DND-41 (cell line): ENCODE results near the gene POR.

Source experiments
- ATAC-seq: fragments of 200-7000 bp; cut with Tn5 transposase; 3 replicates; pipeline ENCODE4 v1.9.1; 2021; ENCODE audit warnings: low read depth; ENCODE audit not compliant: insufficient read depth
- DNase-seq: peaks from one replicate; pipeline ENCODE4 v3.0.0-alpha.2; 2020
- H2AFZ ChIP-seq: 2 replicates; pipeline ENCODE4 v1.6.0; 2012; ENCODE audit warnings: low read depth, low read length
- H3K27ac ChIP-seq: 2 replicates; pipeline ENCODE4 v1.5.1; 2012; ENCODE audit warnings: low read length, inconsistent platforms
- H3K27me3 ChIP-seq: fragments of 200-600 bp; sonication (generic); 2 replicates; pipeline ENCODE4 v1.6.0; 2012; ENCODE audit warnings: low read length, mild to moderate bottlenecking, inconsistent platforms; ENCODE audit not compliant: insufficient read depth, poor library complexity
- H3K36me3 ChIP-seq: 2 replicates; pipeline ENCODE4 v1.5.1; 2012; ENCODE audit warnings: low read length, inconsistent platforms; ENCODE audit not compliant: insufficient read depth
- H3K4me1 ChIP-seq: 2 replicates; pipeline ENCODE4 v1.5.1; 2012; ENCODE audit warnings: mild to moderate bottlenecking, low read length; ENCODE audit not compliant: insufficient read depth
- H3K4me2 ChIP-seq: 2 replicates; pipeline ENCODE4 v1.6.0; 2012; ENCODE audit warnings: mild to moderate bottlenecking, moderate library complexity, low read length, inconsistent platforms; ENCODE audit not compliant: insufficient read depth
- H3K4me3 ChIP-seq, 2 experiments: fragments of 200-600 bp in 1 of 2; shearing (Covaris generic) in 1 of 2; 2 replicates each; pipeline ENCODE4 v1.5.1; 2012 to 2016; ENCODE audit warnings: inconsistent platforms in 2 of 2, low read length in 2 of 2, mild to moderate bottlenecking in 2 of 2, low read depth in 1 of 2, moderate library complexity in 1 of 2
- H3K79me2 ChIP-seq: 2 replicates; pipeline ENCODE4 v1.6.0; 2012; ENCODE audit warnings: low read length, inconsistent platforms; ENCODE audit not compliant: insufficient read depth
- H3K9ac ChIP-seq: 2 replicates; pipeline ENCODE4 v1.6.0; 2012; ENCODE audit warnings: low read depth, mild to moderate bottlenecking, inconsistent platforms, low read length, moderate library complexity
- H3K9me3 ChIP-seq: 2 replicates; pipeline ENCODE4 v1.5.1; 2012; ENCODE audit warnings: low read length, moderate library complexity, mild to moderate bottlenecking, inconsistent platforms; ENCODE audit not compliant: insufficient read depth, severe bottlenecking
- H4K20me1 ChIP-seq: 2 replicates; pipeline ENCODE4 v1.6.0; 2012; ENCODE audit warnings: low read length; ENCODE audit not compliant: insufficient read depth
- CTCF ChIP-seq: IDR thresholded peaks from 2 replicates; pipeline ENCODE4 v1.5.1; 2012; ENCODE audit warnings: borderline replicate concordance, low read length, moderate library complexity, mild to moderate bottlenecking; ENCODE audit not compliant: poor library complexity, severe bottlenecking; ENCODE audit errors: extremely low read depth
- EZH2 ChIP-seq: IDR thresholded peaks from 3 replicates; pipeline ENCODE4 v1.6.1; 2012; ENCODE audit warnings: borderline replicate concordance, low read depth, mild to moderate bottlenecking, moderate library complexity, low read length, inconsistent platforms; ENCODE audit not compliant: severe bottlenecking

The POR gene

GRCh38 chr7:76008156-76008687 is 93.3 kb downstream of the POR start:
- H3K4me3 ChIP-seq, result no peak overlapping the region
- DNase-seq (no peak), ATAC-seq (no peak)
- H2AFZ ChIP-seq, result no peak overlapping the region
- H3K27ac ChIP-seq, result no peak overlapping the region
- no peak for TF ChIP-seq CTCF
- no peak for TF ChIP-seq EZH2
- H3K9ac ChIP-seq, result no peak overlapping the region
- peaks cover 58% of the 10 kb centered on the region for H4K20me1 ChIP-seq
- no peaks in the 10 kb centered on the region for H3K79me2 ChIP-seq
- peaks cover 24% of the 10 kb centered on the region for H3K4me1 ChIP-seq
- no peak overlapping the region for H3K4me2 ChIP-seq
- peaks cover 19% of the 10 kb centered on the region for H3K36me3 ChIP-seq
- H3K27me3 ChIP-seq, result no peaks in the 10 kb centered on the region
- no peaks in the 10 kb centered on the region for H3K9me3 ChIP-seq

DNA sequence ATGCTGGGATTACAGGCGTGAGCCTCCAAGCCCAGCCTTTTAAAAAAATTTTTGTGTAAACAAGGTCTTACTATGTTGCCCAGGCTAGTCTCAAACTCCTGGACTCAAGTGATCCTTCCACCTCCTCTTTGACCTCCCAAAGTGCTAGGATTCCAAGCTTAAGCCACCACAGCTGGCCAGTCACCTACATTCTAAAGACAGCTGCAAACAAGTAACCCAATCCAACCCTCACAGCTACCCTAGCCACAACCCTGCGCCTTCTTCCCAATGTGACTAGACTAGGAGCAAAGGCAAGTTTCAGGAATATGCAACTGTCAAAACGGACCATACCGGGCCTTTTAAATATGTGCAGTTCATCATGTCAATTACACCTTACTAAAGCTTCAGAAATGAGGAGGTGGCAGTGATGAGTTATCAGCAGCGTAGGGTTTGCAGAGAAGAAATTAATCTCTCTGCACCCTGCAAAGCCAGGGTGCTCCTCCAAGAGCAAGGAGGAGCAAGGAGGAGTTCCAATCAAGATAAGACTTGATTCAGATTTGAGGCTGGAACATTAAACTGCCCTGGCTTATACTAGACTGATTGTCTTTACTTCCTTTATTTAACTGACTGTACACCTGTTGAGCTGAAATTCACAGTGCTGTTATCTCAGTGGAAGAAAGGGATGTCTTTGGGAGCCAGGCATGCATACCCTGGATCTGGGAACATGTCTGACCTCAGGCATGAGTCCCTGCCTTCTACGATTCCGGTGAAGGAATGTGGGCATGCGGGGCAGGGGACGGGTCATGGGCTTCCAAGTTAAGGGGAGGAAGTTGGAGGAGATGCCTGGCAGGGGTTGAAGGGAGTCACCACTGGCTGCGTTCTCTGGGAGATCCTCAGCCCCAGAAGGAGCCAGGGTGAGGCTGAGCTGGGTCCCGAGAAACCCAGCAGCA is 95.0 kb downstream of the POR start:
- H3K4me3 ChIP-seq, result no peak overlapping the region
- H3K4me2 ChIP-seq, result peak overlapping the region; percentile 23; the same call in 1 of the 2 replicates
- H4K20me1 ChIP-seq, result peaks cover 56% of the 10 kb centered on the region
- TF ChIP-seq EZH2, result no peak
- no peak for TF ChIP-seq CTCF
- no peak overlapping the region for H2AFZ ChIP-seq
- H3K79me2 ChIP-seq, result no peaks in the 10 kb centered on the region
- H3K36me3 ChIP-seq, result peaks cover 13% of the 10 kb centered on the region
- H3K9me3 ChIP-seq, result no peaks in the 10 kb centered on the region
- no peak for ATAC-seq
- DNase-seq, result no peak
- H3K4me1 ChIP-seq, result peaks cover 24% of the 10 kb centered on the region
- H3K27ac ChIP-seq, result no peak overlapping the region
- H3K27me3 ChIP-seq, result no peaks in the 10 kb centered on the region
- no peak overlapping the region for H3K9ac ChIP-seq

GRCh38 chr7:76011442-76011861 is 96.5 kb downstream of the POR start:
- no peaks in the 10 kb centered on the region for H3K27me3 ChIP-seq

More at GRCh38 chr7:76011442-76011861, 96.5 kb downstream of the POR start:
- Histone ChIP-seq H3K9ac (no peak overlapping the region), H3K27ac (no peak overlapping the region), H3K9me3 (no peaks in the 10 kb centered on the region), H2AFZ (no peak overlapping the region), H3K79me2 (no peaks in the 10 kb centered on the region), H3K4me3 (no peak overlapping the region), H3K36me3 (peaks cover 11% of the 10 kb centered on the region), H4K20me1 (peaks cover 49% of the 10 kb centered on the region), H3K4me1 (peaks cover 24% of the 10 kb centered on the region), H3K4me2 (no peak overlapping the region)
- TF ChIP-seq CTCF (no peak), EZH2 (no peak)
- ATAC-seq, result no peak
- no peak for DNase-seq
